Mesenchymal stem cell (in vitro differentiated cells and primary cell): ENCODE data around the gene DMWD.

Experiments used
- DNase-seq: peaks from one replicate; pipeline ENCODE4 v3.0.0-alpha.2; 2013
- H2AFZ ChIP-seq: one replicate; pipeline ENCODE4 v1.6.1; 2013; ENCODE audit warnings: low read depth, mild to moderate bottlenecking, control low read depth, inconsistent platforms, low read length, moderate library complexity
- H2AK5ac ChIP-seq: 2 replicates; pipeline ENCODE4 v1.6.1; 2013; ENCODE audit warnings: low read length, moderate library complexity, mild to moderate bottlenecking, inconsistent platforms; ENCODE audit not compliant: severe bottlenecking
- H2BK120ac ChIP-seq: one replicate; pipeline ENCODE4 v1.6.1; 2013; ENCODE audit warnings: low read depth, mild to moderate bottlenecking, inconsistent platforms, low read length, moderate library complexity
- H2BK12ac ChIP-seq, 2 experiments: one replicate each; pipeline ENCODE4 v1.6.1; 2013; ENCODE audit warnings: inconsistent platforms in 2 of 2, low read length in 2 of 2, mild to moderate bottlenecking in 2 of 2, moderate library complexity in 2 of 2, control low read depth in 1 of 2
- H2BK15ac ChIP-seq: one replicate; pipeline ENCODE4 v1.6.1; 2013; ENCODE audit warnings: mild to moderate bottlenecking, low read depth, inconsistent platforms; ENCODE audit not compliant: poor library complexity, severe bottlenecking
- H2BK5ac ChIP-seq: 2 replicates; pipeline ENCODE4 v1.6.1; 2013; ENCODE audit warnings: low read depth, mild to moderate bottlenecking, low read length, control low read depth, inconsistent platforms; ENCODE audit not compliant: poor library complexity, severe bottlenecking
- H3K14ac ChIP-seq, 2 experiments: one replicate each; pipeline ENCODE4 v1.6.1; 2013; ENCODE audit warnings: inconsistent platforms in 2 of 2, low read length in 2 of 2, control low read depth in 1 of 2, mild to moderate bottlenecking in 1 of 2, moderate library complexity in 1 of 2
- H3K18ac ChIP-seq, 2 experiments: one replicate each; pipeline ENCODE4 v1.6.1; 2013; ENCODE audit warnings: inconsistent platforms in 2 of 2, low read length in 2 of 2, control low read depth in 1 of 2, low read depth in 1 of 2, mild to moderate bottlenecking in 1 of 2
- H3K23ac ChIP-seq, 2 experiments: one replicate each; pipeline ENCODE4 v1.6.1; 2013; ENCODE audit warnings: inconsistent platforms in 2 of 2, low read length in 2 of 2, mild to moderate bottlenecking in 2 of 2, moderate library complexity in 2 of 2, control low read depth in 1 of 2
- H3K27ac ChIP-seq: 2 replicates; pipeline ENCODE4 v1.5.1; 2013; ENCODE audit warnings: mild to moderate bottlenecking, moderate library complexity, low read length, control low read depth, inconsistent platforms; ENCODE audit not compliant: poor library complexity, severe bottlenecking
- H3K27me3 ChIP-seq, 2 experiments: 2 replicates each; pipeline versions ENCODE4 v1.6.1 to v1.7.0; 2013; ENCODE audit warnings: low read length in 2 of 2, mild to moderate bottlenecking in 2 of 2, moderate library complexity in 2 of 2, control low read depth in 1 of 2, inconsistent platforms in 1 of 2; ENCODE audit not compliant: control insufficient read depth in 1 of 2, insufficient read depth in 1 of 2
- H3K36me3 ChIP-seq, 2 experiments: 2 replicates each; pipeline versions ENCODE4 v1.6.1 to v1.7.0; 2013; ENCODE audit warnings: low read length in 2 of 2, control low read depth in 1 of 2, inconsistent platforms in 1 of 2, low read depth in 1 of 2, mild to moderate bottlenecking in 1 of 2; ENCODE audit not compliant: insufficient read depth in 2 of 2, control insufficient read depth in 1 of 2
- H3K4ac ChIP-seq, 2 experiments: one replicate each; pipeline ENCODE4 v1.6.1; 2013; ENCODE audit warnings: inconsistent platforms in 2 of 2, low read length in 2 of 2, mild to moderate bottlenecking in 2 of 2, moderate library complexity in 2 of 2, control low read depth in 1 of 2, low read depth in 1 of 2
- H3K4me1 ChIP-seq: 2 replicates; pipeline ENCODE4 v1.6.1; 2013; ENCODE audit warnings: low read depth, low read length, control low read depth; ENCODE audit not compliant: control insufficient read depth, insufficient read depth
- H3K4me2 ChIP-seq: 2 replicates; pipeline ENCODE4 v1.6.1; 2013; ENCODE audit warnings: low read length, mild to moderate bottlenecking, inconsistent platforms; ENCODE audit not compliant: poor library complexity, severe bottlenecking
- H3K4me3 ChIP-seq, 2 experiments: 2 replicates each; pipeline versions ENCODE4 v1.5.1 to v1.7.0; 2013; ENCODE audit warnings: low read length in 2 of 2, mild to moderate bottlenecking in 2 of 2, control low read depth in 1 of 2, low read depth in 1 of 2; ENCODE audit not compliant: insufficient read depth in 1 of 2
- H3K79me1 ChIP-seq: replicated peaks from 2 replicates; pipeline ENCODE4 v1.6.1; 2013; ENCODE audit warnings: mild to moderate bottlenecking, control low read depth, low read length, inconsistent platforms; ENCODE audit not compliant: poor library complexity, severe bottlenecking
- H3K9ac ChIP-seq: 2 replicates; pipeline ENCODE4 v1.7.0; 2013; ENCODE audit warnings: mild to moderate bottlenecking, low read length, moderate library complexity
- H3K9me3 ChIP-seq: 2 replicates; pipeline ENCODE4 v1.7.0; 2013; ENCODE audit warnings: mild to moderate bottlenecking, low read length; ENCODE audit not compliant: control insufficient read depth
- H4K8ac ChIP-seq: one replicate; pipeline ENCODE4 v1.6.1; 2013; ENCODE audit warnings: inconsistent platforms, mild to moderate bottlenecking, low read length, moderate library complexity
- H4K91ac ChIP-seq: one replicate; pipeline ENCODE4 v1.6.1; 2013; ENCODE audit warnings: mild to moderate bottlenecking, low read length, inconsistent platforms
- WGBS: methylation state at CpG from one replicate; pipeline ENCODE4 v1.1.7; 2013; ENCODE audit warnings: mixed read lengths; 5-methylcytosine and 5-hydroxymethylcytosine counted together

DMWD gene

DNA sequence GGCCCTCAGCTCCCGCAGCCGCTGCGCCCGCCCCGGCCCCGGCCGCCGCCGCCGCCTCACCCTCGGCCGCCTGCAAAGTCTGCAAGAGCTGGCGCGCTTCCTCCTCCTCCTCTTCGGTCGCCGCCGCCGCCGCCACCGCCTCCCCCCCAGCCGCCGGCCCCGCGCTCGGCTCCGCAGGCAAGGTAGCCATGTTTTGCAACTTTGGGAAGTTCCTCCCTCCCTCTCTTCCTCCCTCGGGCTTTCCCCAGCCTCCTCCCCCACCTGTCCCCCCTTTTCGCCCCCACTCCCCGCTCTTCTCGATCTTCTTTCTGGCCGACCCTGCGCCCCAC, 24.0 kb downstream of the DMWD start:
- peak overlapping the region; percentile 79 for H3K4me2 ChIP-seq
- WGBS: under 1% methylated on average over 32 of the region's 33 CpGs
- peak overlapping the region; percentile 81 for H4K91ac ChIP-seq

DNA sequence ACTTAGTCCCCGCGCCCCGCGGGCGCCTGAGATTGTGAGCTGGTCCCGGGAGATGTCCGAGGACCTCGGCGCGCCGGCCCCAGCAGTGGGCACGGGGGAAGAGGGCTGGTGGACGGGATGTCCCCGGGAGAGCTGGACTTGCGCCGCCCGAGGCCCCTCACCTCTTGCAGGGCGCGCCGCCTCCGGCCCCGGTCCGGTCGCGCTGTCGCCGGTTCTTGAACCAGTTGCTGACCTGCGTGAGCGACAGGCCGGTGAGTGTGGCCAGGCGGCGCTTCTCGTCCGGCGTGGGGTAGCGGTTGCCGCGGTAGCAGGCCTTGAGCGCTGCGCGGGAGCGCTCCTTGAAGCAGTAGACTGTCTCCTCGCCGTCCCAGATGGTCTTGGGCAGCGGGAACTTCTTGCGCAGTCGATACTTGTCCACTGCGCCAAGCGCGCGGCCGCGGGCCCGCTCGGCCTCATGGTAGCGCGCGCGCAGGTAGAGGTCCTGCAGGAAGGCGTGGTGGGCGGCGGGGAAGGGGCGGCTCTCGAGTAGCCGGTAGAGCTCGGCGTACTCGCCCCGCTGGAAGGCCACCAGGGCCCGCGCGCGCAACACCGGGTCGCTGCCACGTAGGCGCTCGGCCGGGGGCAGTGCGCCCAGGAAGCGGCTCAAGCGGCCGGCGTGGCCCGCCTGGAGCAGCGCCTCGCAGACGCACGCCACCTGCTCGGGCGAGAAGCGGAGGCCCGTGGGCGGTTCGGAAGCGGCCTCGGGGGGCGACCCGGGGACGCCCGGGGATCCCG, 24.6 kb downstream of the DMWD start:
- Histone ChIP-seq H4K91ac (peak overlapping the region; percentile 75), H3K4me3 (peak overlapping the region; percentile 82 to 89), H3K18ac (peak overlapping the region; percentile 14 to 98), H3K27ac (peak overlapping the region; percentile 91), H2AK5ac (no peak overlapping the region), H4K8ac (peak overlapping the region; percentile 62), H3K23ac (peak overlapping the region in 1 of 2 experiments; percentile 85), H2BK5ac (peak overlapping the region; percentile 89), H3K9me3 (no peaks in the 10 kb centered on the region), H3K36me3 (peaks cover 24 to 40% of the 10 kb centered on the region in 2 experiments), H3K4me2 (peak overlapping the region; percentile 79), H3K14ac (peak overlapping the region in 1 of 2 experiments; percentile 80), H3K4me1 (peaks cover 52% of the 10 kb centered on the region), H3K27me3 (peaks cover 0 to 8% of the 10 kb centered on the region in 2 experiments), H3K79me1 (peaks cover 14% of the 10 kb centered on the region), H2AFZ (peak overlapping the region; percentile 29), H3K4ac (peak overlapping the region; percentile 64 to 79), H2BK12ac (peak overlapping the region in 1 of 2 experiments; percentile 29), H3K9ac (peak overlapping the region; percentile 95), H2BK15ac (peak overlapping the region; percentile 75), H2BK120ac (peak overlapping the region; percentile 97)
- under 1% methylated on average over 65 of the region's 102 CpGs for WGBS
- DNase-seq: peak; percentile 78

More for the DNA sequence above, 24.0 kb downstream of the DMWD start:
- Histone ChIP-seq H3K18ac (peak overlapping the region; percentile 98 to 99), H3K23ac (peak overlapping the region in 1 of 2 experiments; percentile 5), H2AK5ac (peak overlapping the region; percentile 15), H3K9me3 (no peaks in the 10 kb centered on the region), H3K79me1 (peaks cover 14% of the 10 kb centered on the region), H3K27me3 (peaks cover 0 to 4% of the 10 kb centered on the region in 2 experiments), H2BK120ac (peak overlapping the region; percentile 97), H2BK15ac (peak overlapping the region; percentile 73), H2BK12ac (no peak overlapping the region), H3K4ac (peak overlapping the region; percentile 64 to 79), H4K8ac (peak overlapping the region; percentile 83), H3K27ac (peak overlapping the region; percentile 94), H2AFZ (no peak overlapping the region), H3K36me3 (peaks cover 30 to 42% of the 10 kb centered on the region in 2 experiments), H2BK5ac (peak overlapping the region; percentile 84), H3K14ac (peak overlapping the region in 1 of 2 experiments; percentile 75), H3K4me3 (peak overlapping the region; percentile 82 to 89), H3K4me1 (peaks cover 52% of the 10 kb centered on the region), H3K9ac (peak overlapping the region; percentile 95)
- peak; percentile 81 for DNase-seq

DNA sequence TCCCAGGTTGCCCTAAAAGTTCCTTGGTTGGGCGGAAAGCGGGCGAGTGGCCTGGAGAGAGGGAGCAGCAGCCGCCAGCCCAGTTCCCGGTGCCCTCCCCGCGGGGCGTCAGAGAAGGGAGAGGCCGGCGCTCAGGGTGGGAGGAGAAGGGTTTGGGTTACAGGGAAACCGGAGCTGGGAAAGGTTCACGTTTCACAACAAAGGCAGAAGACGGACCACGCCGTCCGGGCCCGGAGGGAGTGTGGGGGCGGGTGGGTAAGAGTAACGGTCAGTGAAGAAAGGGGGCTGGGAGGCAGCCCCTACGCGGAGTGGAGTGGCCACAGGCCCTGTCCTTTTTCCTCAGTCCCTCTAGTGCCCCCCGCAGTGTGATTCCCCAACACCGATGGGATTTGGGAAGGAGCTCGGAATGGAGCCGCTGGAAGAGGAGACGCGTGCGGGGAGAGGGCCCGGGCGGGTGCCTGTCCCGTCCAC, 25.2 kb downstream of the DMWD start:
- H3K27me3 ChIP-seq: peaks cover 0 to 13% of the 10 kb centered on the region in 2 experiments
- peak overlapping the region; percentile 92 to 96 for H3K4ac ChIP-seq
- H2BK15ac ChIP-seq: peak overlapping the region; percentile 75
- peak overlapping the region; percentile 82 to 89 for H3K4me3 ChIP-seq
- peaks cover 52% of the 10 kb centered on the region for H3K4me1 ChIP-seq
- H3K36me3 ChIP-seq: peaks cover 18 to 34% of the 10 kb centered on the region in 2 experiments
- 2% methylated on average over 20 of the region's 31 CpGs for WGBS
- no peak overlapping the region for H2AFZ ChIP-seq
- peak overlapping the region; percentile 95 for H3K9ac ChIP-seq
- peak overlapping the region; percentile 88 to 98 for H3K18ac ChIP-seq
- DNase-seq: peak; percentile 92
- peak overlapping the region; percentile 89 for H4K91ac ChIP-seq
- peak overlapping the region; percentile 95 for H4K8ac ChIP-seq
- peak overlapping the region; percentile 14 for H2BK5ac ChIP-seq
- peak overlapping the region; percentile 79 for H3K4me2 ChIP-seq
- no peak overlapping the region for H3K14ac ChIP-seq
- H3K79me1 ChIP-seq: peaks cover 14% of the 10 kb centered on the region
- no peak overlapping the region for H2BK120ac ChIP-seq
- peak overlapping the region; percentile 91 for H3K27ac ChIP-seq
- no peaks in the 10 kb centered on the region for H3K9me3 ChIP-seq
- no peak overlapping the region for H2AK5ac ChIP-seq
- peak overlapping the region in 1 of 2 experiments; percentile 47 for H2BK12ac ChIP-seq
- no peak overlapping the region for H3K23ac ChIP-seq

DNA sequence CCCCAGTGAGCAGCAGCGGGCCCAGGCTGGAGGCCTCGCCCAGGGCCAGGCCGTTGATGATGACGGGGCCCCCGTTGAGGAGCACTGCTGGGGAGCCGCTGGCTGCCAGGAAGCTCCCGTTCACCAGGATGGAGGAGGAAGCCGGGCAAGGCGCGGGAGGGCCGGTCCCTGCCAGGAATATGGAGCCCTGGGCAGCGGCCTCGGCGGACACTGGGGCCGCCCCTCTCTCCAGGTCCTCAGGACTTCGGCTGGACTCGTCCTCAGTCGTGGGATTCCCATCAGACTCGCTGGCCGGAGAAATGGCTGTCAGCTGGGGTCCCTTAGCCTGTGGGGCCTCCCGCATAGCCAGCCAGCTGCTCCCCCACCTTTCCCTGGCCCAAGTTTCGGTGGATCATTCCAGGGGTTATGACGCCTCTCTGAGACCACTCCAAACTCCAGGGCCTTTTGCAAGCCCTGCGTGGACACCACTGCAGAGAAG, 25.7 kb downstream of the DMWD start:
- H2BK15ac ChIP-seq: peak overlapping the region; percentile 89
- peaks cover 52% of the 10 kb centered on the region for H3K4me1 ChIP-seq
- peaks cover 14% of the 10 kb centered on the region for H3K79me1 ChIP-seq
- peak overlapping the region; percentile 89 for H4K91ac ChIP-seq
- H3K4me3 ChIP-seq: peak overlapping the region; percentile 82 to 89
- peaks cover under 1 to 13% of the 10 kb centered on the region in 2 experiments for H3K27me3 ChIP-seq
- peak overlapping the region; percentile 90 for H2BK120ac ChIP-seq
- no peak for DNase-seq
- no peak overlapping the region for H2AFZ ChIP-seq
- 31% methylated on average over 24 of the region's 24 CpGs for WGBS
- H3K9me3 ChIP-seq: no peaks in the 10 kb centered on the region
- peak overlapping the region; percentile 85 to 88 for H3K18ac ChIP-seq
- H3K4ac ChIP-seq: peak overlapping the region; percentile 92 to 96
- peak overlapping the region in 1 of 2 experiments; percentile 61 for H3K23ac ChIP-seq
- peak overlapping the region; percentile 37 for H2BK5ac ChIP-seq
- H3K9ac ChIP-seq: peak overlapping the region; percentile 95
- peak overlapping the region; percentile 61 for H2AK5ac ChIP-seq
- peaks cover 12 to 29% of the 10 kb centered on the region in 2 experiments for H3K36me3 ChIP-seq
- peak overlapping the region; percentile 11 to 86 for H2BK12ac ChIP-seq
- peak overlapping the region; percentile 95 for H4K8ac ChIP-seq
- H3K4me2 ChIP-seq: peak overlapping the region; percentile 79
- H3K14ac ChIP-seq: peak overlapping the region; percentile 49 to 86
- H3K27ac ChIP-seq: peak overlapping the region; percentile 91
